ENCODE measurements around the gene OTOL1. TPM values are rescaled to one million over a fixed set of nuclear protein-coding genes. Genes with fewer than 3 reads are reported as not detected.

The OTOL1 gene
- total and polyA plus RNA-seq, 2 experiments from 2014 or later = not detected

GRCh38 chr3:161475905-161476304 lies 20.7 kb upstream of the OTOL1 start (continued):
- TF ChIP-seq POLR2AphosphoS5 (IDR thresholded peaks at IDR 0.05; ENCODE audit: low read depth) (no peak), CREB1 (CRISPR knock-in tag; IDR thresholded peaks at IDR 0.05; ENCODE audit: low read depth) (no peak), ZNF331 (CRISPR knock-in tag; IDR thresholded peaks at IDR 0.05; ENCODE audit: low read depth) (no peak), ZNF462 (CRISPR knock-in tag; IDR thresholded peaks at IDR 0.05) (no peak), JUNB (IDR thresholded peaks at IDR 0.05; ENCODE audit: unreplicated experiment) (no peak), NANOG (IDR thresholded peaks at IDR 0.05; ENCODE audit: borderline replicate concordance) (no peak), ZNF114 (CRISPR knock-in tag; IDR thresholded peaks at IDR 0.05) (no peak)

DNA sequence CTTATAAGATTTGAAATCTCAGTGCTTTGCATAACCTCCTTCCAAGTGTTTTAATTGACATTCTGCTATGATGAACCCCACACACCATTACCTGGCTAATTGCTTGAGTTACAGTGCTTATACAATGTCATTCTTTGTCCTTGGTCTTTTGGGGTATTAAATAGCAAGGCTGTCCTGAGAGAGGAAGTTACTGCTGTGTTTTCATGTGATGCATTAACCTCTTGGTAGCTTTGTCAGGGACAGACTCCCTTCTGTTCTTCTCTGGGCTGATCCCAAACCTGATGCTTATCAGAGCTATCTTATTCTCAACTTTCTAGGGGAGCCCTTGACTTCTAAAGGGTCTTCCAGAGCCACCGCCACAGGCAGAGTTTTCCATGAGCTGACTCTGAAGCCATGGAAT lies 12.4 kb upstream of the OTOL1 start:
- Mint-ChIP-seq H3K27me3 (ENCODE audit: insufficient read depth, low read depth, poor library complexity) (peaks cover 2% of the 10 kb centered on the region), H3K4me1 (peaks cover 13% of the 10 kb centered on the region; the same call in 2 of the 3 replicates), H3K27ac (no peak overlapping the region), H3K36me3 (ENCODE audit: low read depth) (no peaks in the 10 kb centered on the region), H3K4me3 (no peak overlapping the region), H3K9me3 (no peaks in the 10 kb centered on the region)
- no peak for ATAC-seq
- Histone ChIP-seq H3F3A (replicated peaks; ENCODE audit: low read depth) (no peaks in the 10 kb centered on the region), H3K9me2 (ENCODE audit: insufficient read depth) (no peaks in the 10 kb centered on the region), H3K4me3 (no peak overlapping the region), H2AFZ (0 out of 2 replicates have a peak overlapping the region, but pooled peaks have one; percentile 64), H3K27me3 (ENCODE audit: insufficient read depth) (no peaks in the 10 kb centered on the region), H3K79me2 (replicated peaks; ENCODE audit: insufficient read depth) (no peaks in the 10 kb centered on the region), H4K20me1 (replicated peaks; ENCODE audit: insufficient read depth) (no peaks in the 10 kb centered on the region), H3K4me2 (no peak overlapping the region), H3K4me1 (ENCODE audit: insufficient read depth) (peaks cover 8% of the 10 kb centered on the region; the same call in 1 of the 2 replicates), H3K36me3 (ENCODE audit: insufficient read depth) (no peaks in the 10 kb centered on the region), H3K27ac (ENCODE audit: low read depth) (no peak overlapping the region)
- DNase-seq (ENCODE audit: low spot score) = no peak
- no peak for TF ChIP-seq ZNF462 (CRISPR knock-in tag; IDR thresholded peaks at IDR 0.05)

Measured in GM23338 (cell line).